A204.1 (cell line): Measurements from ENCODE around the gene CFHR4.
"Not testable (repeated sequence)": the region's sequence is repeated elsewhere in the genome, so short reads cannot be mapped to it uniquely, and the experiment has no call there.

Experiments used
- FAIRE-seq: peaks from 2 replicates; lab custom pipeline; 2012; peaks lifted over from hg19 to GRCh38; lab: Jason Lieb, UNC

Gene CFHR4

GRCh38 chr1:196941474-196941873 is 53.6 kb downstream of the CFHR4 start:
- FAIRE-seq = not testable (repeated sequence)

- FAIRE-seq = not testable (repeated sequence)
These were observed 55.7 kb downstream of the CFHR4 start, which contains the start of gene CFHR2 for GRCh38 chr1:196943568-196943967. Gene CFHR2 (plus strand): TSS chr1:196943738. CDS start chr1:196943881, 143 bp downstream.

DNA sequence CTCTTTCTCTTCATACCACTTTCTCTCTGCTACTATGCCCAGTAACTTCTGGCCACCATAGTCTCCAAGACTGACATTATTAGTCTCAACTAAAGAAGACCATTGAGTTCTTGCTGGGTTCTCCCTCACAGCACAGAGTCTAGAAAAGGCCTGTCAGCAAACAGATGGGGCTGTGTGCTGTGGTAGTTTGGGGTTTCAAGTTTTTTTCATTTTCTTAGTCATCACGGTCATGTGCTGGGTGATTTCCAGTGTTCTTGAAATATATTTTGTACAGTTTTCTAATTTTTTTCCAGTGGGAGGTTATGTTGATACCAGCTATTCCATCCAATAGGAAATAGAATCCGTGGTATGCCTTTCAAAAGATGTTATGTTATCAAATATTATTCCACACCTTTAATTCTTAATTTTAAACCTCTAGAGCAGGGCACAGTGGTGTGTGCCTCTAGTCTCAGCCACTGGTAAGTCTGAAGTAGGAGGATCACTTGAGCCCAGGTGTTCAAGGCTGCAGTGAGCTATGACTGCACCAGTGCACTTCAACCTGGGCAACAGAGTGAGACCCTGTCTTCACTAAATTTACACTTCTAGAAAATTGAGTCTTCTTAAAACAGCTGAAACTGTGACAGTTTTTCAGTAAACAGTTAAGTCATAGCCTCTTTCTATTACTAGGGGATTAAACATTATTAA is 64.0 kb downstream of the CFHR4 start:
- no peak for FAIRE-seq

- no peak for FAIRE-seq
These were observed 66.9 kb downstream of the CFHR4 start for GRCh38 chr1:196954778-196955177.

- no peak for FAIRE-seq
These were observed 68.1 kb downstream of the CFHR4 start for GRCh38 chr1:196955926-196956325.

- FAIRE-seq = no peak
These were observed 73.0 kb downstream of the CFHR4 start for GRCh38 chr1:196960854-196961253.
